Right ventricle myocardium inferior (tissue), 1 donor: ENCODE data around the gene BACE1-AS. TPM values are rescaled to one million over a fixed set of nuclear protein-coding genes. Genes with fewer than 3 reads are reported as not detected.
"Not testable (repeated sequence)": the region's sequence is repeated elsewhere in the genome, so short reads cannot be mapped to it uniquely, and the experiment has no call there.

Source experiments
- ATAC-seq: fragments of 200-7000 bp; cut with Tn5 transposase; one replicate; pipeline ENCODE4 v1.9.1; 2020; ENCODE audit warnings: mild to moderate bottlenecking, moderate library complexity
- DNase-seq: peaks from one replicate; pipeline ENCODE4 v3.0.0; 2021; ENCODE audit errors: missing footprints
- intact Hi-C: fragments of 100-400 bp; cut with DNase I; formaldehyde crosslinking; loops from one replicate; pipeline ENCODE4 v1.11.0; 2022
- long read RNA-seq: library from polyadenylated mRNA; unstranded; transcript quantifications from one replicate; pipeline ENCODE4 v2.0.0, GENCODE V29; 2021
- total RNA-seq: library from RNA; stranded (reverse); fragmentation: NEBNext Ultra II Directional; extraction: Animal tissue kit (Norgen Biotek cat#: 25700); gene quantifications from one replicate; pipeline ENCODE4 v1.2.1, GENCODE V29; 2021
- donor health status: DM: no; HTN: yes; CAD: no; lungs with severe emphysema.

The BACE1-AS gene
- total RNA-seq = 7.7 TPM
- long read RNA-seq = 0 reads

DNA sequence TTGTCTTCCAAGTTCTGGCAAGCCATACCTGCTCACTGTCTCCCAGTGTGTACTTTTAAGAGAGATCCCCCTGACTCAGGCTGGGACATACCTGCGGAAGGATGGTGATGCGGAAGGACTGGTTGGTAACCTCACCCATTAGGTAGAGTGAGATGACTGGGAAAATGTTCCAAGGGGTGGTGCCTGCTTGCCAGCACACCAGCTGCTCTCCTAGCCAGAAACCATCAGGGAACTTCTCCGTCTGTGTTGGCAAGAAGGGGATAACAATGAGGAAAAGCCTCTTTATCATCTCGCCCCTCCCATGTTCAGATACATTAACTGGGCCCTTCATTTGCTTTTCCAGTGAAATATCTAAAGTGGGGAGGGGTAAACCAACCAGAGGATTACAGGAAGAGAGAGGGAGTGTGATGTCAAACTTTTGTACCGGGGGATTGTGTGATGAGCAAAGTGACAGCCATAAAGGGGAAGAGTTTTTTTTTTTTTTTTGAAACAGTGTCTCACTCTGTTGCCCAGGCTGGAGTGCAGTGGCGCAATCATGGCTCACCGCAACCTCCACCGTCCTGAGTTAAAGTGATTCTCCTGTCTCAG lies at the start of gene BACE1-AS:
Gene BACE1-AS, plus strand, starts transcription at position 538 of the 588 bp plus-strand sequence.
- DNase-seq = no peak
- intact Hi-C loops = no loop called here
- no peak for ATAC-seq

DNA sequence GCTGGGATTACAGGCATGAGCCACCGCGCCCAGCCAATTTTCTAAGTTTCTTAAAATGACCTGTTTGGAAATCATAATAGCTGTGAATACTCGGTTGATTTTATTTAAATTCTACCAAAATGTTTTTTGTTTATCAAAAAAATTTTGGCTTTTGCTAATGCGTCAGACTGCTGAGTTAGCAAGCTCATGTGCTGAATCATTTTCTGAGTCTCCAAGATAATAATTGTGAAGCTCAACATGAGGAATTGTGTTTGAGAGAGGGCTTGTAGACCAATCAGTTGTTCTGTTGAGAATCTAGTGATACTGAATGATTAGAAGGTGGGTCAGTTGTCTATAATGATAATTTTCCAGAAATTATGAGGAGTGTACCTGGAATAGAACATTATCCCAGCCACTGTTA lies 42.8 kb upstream of the BACE1-AS start:
- ATAC-seq = no peak
- intact Hi-C loops = no loop called here
- no peak for DNase-seq

GRCh38 chr11:117249571-117249970 lies 41.6 kb upstream of the BACE1-AS start:
- intact Hi-C loops = no loop called here
- no peak for ATAC-seq

GRCh38 chr11:117251506-117251905 lies 39.6 kb upstream of the BACE1-AS start:
- intact Hi-C loops = no loop called here
- DNase-seq = no peak
- ATAC-seq = no peak

More at GRCh38 chr11:117249571-117249970, 41.6 kb upstream of the BACE1-AS start:
- no peak for DNase-seq

DNA sequence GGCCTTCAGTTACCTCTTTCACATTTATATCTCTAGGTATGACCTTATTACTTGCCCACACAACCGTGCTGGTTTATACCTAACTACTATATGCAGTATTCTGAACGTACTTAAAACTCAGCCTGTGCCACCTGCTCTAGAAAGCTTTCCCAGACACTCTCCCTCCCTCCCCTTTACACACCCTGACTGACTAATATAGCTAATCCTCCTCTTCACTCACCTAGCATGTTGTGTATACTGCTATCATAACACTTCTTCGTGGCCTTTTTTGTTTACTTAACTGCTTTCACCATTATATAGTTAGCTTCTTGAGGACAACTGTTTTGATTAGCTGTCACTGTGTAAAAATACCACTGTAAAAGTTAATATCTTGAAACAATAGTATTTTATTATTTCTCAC lies 35.2 kb upstream of the BACE1-AS start:
- intact Hi-C loops = no loop called here
- ATAC-seq = no peak
- DNase-seq = no peak

DNA sequence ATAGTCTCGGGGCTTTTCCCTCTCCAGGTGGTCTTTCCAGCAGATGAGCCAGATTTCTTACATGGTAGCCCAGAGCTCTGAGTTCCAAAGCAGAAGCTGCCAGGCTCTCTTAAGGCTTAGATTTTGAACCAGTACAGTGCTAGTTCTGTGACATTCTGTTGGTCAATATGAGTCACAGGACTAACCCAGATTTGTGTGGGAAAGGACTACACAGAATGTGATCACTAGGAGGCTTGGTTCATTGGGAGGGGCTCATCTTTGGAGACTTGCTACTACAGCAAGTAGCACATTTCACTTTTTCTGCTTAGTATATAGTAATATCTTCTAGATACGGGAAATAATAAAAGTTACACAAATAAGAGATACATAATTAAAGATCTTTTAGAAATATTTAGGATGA lies 34.6 kb upstream of the BACE1-AS start:
- DNase-seq (no peak), ATAC-seq (no peak)
- intact Hi-C loops = no loop called here

DNA sequence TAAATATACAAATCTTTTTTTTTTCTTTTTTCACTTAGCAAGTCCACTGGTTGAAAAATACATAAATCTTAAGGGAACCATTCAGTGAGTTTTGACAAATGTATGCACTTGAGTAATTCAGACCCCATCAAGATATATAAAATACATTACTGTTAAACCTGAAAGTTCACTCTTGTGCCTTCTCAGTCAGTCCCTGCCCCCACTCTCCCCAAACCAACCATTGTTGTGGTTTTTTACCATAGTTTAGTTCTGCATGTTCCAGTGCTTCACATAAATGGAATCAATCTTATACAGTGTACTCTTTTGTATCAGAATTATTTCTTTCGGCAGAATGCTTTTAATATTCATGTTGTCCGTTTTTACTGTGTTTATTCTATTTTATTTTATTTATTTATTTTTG lies 32.6 kb upstream of the BACE1-AS start:
- ATAC-seq = no peak
- no peak for DNase-seq
- intact Hi-C loops = no loop called here

DNA sequence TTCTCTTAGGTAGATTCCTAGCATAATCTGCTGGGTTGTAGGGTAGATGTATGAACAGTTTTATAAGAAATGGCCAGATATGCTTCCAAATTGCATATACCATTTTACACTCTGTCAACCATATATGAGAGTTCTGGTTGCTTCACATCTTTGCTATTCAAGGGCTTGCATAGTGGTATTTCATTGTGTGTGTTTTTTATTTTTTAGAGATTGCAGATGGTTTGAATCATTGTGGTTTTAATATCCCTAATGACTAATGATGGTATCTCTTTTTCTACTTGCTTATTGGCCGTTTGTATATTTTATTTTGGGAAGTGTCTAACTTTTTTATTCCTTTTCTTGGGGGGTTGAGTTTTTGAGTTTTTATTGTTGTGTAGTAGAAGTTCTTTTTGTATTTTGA lies 31.7 kb upstream of the BACE1-AS start:
- DNase-seq = no peak
- intact Hi-C loops = no loop called here
- no peak for ATAC-seq

DNA sequence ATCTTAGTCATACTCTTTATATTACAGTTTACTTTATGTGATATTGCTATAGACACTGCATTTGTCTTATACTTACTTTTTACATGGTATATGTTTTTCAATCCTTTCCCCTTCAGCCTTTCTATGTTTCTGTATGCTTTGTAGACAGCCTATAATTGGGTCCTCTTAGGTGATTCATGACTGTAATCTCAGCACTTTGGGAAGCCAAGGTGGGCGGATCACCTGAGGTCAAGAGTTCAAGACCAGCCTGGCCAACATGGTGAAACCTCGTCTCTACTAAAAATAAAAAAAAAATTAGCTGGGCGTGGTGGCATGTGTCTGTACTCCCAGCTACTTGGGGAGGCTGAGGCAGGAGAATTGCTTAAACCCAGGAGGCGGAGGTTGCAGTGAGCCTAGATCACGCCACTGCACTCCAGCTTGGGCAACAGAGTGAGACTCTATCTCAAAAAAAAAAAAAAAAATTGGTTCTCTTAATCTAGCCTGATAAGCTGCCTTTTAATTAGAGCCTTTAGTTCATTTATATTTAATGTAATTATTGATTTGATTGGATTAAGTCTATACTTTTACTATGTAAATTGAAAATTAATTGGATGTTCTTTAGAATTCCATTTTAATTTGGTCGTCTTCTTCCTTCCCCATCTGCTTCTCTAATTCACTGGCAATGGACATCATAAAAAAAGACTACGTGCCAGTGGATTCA lies 26.4 kb upstream of the BACE1-AS start:
- DNase-seq, intact Hi-C loops, ATAC-seq: not testable (repeated sequence)

- intact Hi-C loops = no loop called here
- DNase-seq (no peak), ATAC-seq (no peak)
Measured at GRCh38 chr11:117265745-117266144, 25.4 kb upstream of the BACE1-AS start.

GRCh38 chr11:117269856-117270255 lies 21.3 kb upstream of the BACE1-AS start:
- ATAC-seq (no peak), DNase-seq (no peak)
- intact Hi-C loops = no loop called here

DNA sequence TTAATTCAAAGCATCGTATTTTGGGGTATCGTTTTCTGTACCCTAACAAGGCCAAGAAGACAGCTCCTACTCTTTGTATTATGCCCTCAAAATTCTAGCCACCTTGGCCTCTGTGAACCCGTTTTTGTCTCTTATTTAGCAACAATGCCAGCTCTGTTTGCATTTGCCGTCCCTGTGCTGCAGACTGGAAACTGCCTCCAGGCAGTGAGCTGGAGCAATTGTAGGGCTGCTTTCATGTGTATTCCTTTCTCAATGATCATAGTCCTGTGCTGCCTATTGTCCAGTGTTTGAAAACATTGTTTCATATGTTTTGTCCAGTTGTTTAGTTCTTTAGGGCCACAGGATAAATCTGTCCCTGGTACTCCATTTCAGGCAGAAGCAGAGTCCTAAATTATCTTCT lies 19.9 kb upstream of the BACE1-AS start:
- ATAC-seq = no peak
- DNase-seq = no peak
- intact Hi-C loops = no loop called here

- ATAC-seq, DNase-seq, intact Hi-C loops: not testable (repeated sequence)
Measured at GRCh38 chr11:117272175-117272574, 19.0 kb upstream of the BACE1-AS start.

DNA sequence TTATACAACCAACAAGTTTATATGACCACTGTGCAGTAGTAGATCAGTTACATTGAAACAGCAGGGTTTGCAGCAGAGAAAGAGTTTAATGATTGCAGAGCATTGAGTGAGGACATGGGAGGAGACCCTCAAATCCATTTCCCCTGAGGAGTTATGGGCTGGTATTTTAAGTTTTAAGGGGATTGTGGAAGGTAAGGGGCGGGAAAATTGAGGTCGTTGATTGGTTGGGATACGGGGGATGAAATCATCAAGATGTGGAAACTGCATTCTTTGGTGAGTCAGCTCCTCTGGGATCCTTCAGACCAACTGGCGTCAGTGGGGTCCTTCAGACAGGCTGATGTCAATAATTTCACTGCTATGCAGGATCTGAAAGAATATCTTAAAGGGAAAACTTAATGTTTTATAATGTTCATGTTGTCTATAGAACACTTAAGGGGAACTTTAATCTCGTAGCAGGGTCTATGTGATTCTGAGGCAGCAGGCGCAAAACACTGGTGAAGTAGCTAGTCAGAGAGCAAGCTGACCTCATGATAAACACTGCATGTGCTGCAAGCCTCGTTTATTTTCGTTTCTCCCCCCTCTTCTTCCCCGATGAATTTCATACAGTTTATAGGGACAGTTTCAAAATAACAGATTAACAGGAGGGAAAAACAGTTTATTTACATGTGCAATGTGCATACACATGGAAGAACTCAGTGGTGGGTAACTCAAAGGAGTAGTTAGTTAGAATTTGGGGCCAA lies 17.4 kb upstream of the BACE1-AS start:
- intact Hi-C loops = no loop called here
- ATAC-seq = no peak
- DNase-seq = no peak

GRCh38 chr11:117278347-117278746 lies 12.8 kb upstream of the BACE1-AS start:
- intact Hi-C loops = no loop called here
- ATAC-seq = no peak
- DNase-seq = no peak

GRCh38 chr11:117279711-117280376 lies 11.3 kb upstream of the BACE1-AS start:
- ATAC-seq (no peak), DNase-seq (no peak)
- intact Hi-C loops = no loop called here

- DNase-seq = no peak
- intact Hi-C loops = no loop called here
- ATAC-seq = no peak
Measured at GRCh38 chr11:117281159-117281558, 10.0 kb upstream of the BACE1-AS start.

- DNase-seq = no peak
- ATAC-seq = no peak
- intact Hi-C loops = no loop called here
Measured at GRCh38 chr11:117281869-117282268, 9.3 kb upstream of the BACE1-AS start.

DNA sequence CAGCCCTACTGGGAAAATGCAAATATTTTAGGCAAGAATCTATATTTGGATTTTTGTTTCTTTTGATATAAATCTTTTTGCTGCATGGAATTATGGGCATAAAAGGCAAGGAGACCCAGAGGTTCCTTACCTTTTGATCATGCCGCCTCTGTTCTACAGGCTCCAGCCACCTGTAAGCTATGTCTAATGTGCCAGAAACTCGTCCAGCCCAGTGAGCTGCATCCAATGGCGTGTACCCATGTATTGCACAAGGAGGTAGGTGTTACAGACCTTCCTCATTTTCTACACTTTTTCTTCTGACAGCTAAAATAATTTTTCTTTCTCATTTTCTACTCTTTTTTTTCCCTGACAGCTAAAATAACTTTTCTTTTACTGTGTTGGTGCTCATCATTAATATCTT lies 8.2 kb upstream of the BACE1-AS start:
- no peak for ATAC-seq
- DNase-seq = no peak
- intact Hi-C loops = no loop called here

DNA sequence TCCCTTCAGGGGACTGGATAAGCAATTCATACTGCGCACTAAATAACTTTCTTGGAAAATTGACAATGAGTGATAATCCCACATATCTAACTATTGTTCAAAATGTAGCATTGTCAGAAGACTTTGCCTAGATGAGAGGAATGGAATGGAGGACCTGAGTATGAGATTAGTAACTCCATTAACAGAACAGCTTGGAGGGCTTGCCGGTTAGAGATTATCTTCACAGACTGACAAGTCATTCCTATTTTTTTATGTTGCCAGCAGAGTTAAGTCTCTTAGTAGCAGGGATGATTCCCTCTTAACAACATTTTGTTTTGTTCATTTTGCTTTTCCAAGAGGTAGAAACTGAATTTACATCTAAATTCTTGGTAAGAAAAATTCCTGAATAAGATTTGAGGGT lies 7.1 kb upstream of the BACE1-AS start:
- DNase-seq = no peak
- ATAC-seq = no peak
- intact Hi-C loops = no loop called here
